Hepatocyte (in vitro differentiated cells): Measurements from ENCODE around the gene NAMPT. TPM values are rescaled to one million over a fixed set of nuclear protein-coding genes. Genes with fewer than 3 reads are reported as not detected.

Source experiments
- DNase-seq: peaks from one replicate; pipeline ENCODE4 v3.0.0-alpha.2; 2016; ENCODE audit warnings: low spot score
- H2AFZ ChIP-seq: fragments of 200-600 bp; sonication (generic); 2 replicates; pipeline ENCODE4 v1.6.0; 2016; ENCODE audit warnings: antibody characterized with exemption, mild to moderate bottlenecking
- H3K27ac ChIP-seq: fragments of 200-600 bp; sonication (generic); 2 replicates; pipeline ENCODE4 v1.5.1; 2016; ENCODE audit warnings: mild to moderate bottlenecking
- H3K27me3 ChIP-seq: fragments of 200-600 bp; sonication (generic); 2 replicates; pipeline ENCODE4 v1.6.1; 2016
- H3K36me3 ChIP-seq: fragments of 200-600 bp; sonication (generic); replicated peaks from 2 replicates; pipeline ENCODE4 v1.5.1; 2016; ENCODE audit warnings: low read depth; ENCODE audit not compliant: insufficient read depth
- H3K4me1 ChIP-seq: fragments of 200-600 bp; sonication (generic); 2 replicates; pipeline ENCODE4 v1.5.1; 2016; ENCODE audit warnings: mild to moderate bottlenecking, moderate library complexity; ENCODE audit not compliant: insufficient read depth
- H3K4me2 ChIP-seq: fragments of 200-600 bp; sonication (generic); 2 replicates; pipeline ENCODE4 v1.6.0; 2016
- H3K4me3 ChIP-seq: fragments of 200-600 bp; sonication (generic); 2 replicates; pipeline ENCODE4 v1.5.1; 2016; ENCODE audit warnings: mild to moderate bottlenecking
- H3K79me2 ChIP-seq: fragments of 200-600 bp; sonication (generic); 2 replicates; pipeline ENCODE4 v1.6.0; 2017; ENCODE audit warnings: mild to moderate bottlenecking
- H3K9me2 ChIP-seq: fragments of 200-600 bp; sonication (generic); replicated peaks from 2 replicates; pipeline ENCODE4 v1.6.0; 2017; ENCODE audit warnings: mild to moderate bottlenecking; ENCODE audit not compliant: insufficient read depth
- H3K9me3 ChIP-seq: fragments of 200-600 bp; sonication (generic); 2 replicates; pipeline ENCODE4 v1.5.1; 2016; ENCODE audit warnings: low read depth, mild to moderate bottlenecking
- H4K20me1 ChIP-seq: fragments of 200-600 bp; sonication (generic); 2 replicates; pipeline ENCODE4 v1.6.0; 2016; ENCODE audit warnings: mild to moderate bottlenecking; ENCODE audit not compliant: insufficient read depth, poor library complexity, severe bottlenecking
- EZH2 ChIP-seq: fragments of 200-600 bp; sonication (generic); IDR thresholded peaks from 2 replicates; pipeline ENCODE4 v1.6.1; 2016; ENCODE audit warnings: antibody characterized with exemption, mild to moderate bottlenecking, borderline replicate concordance
- EZH2phosphoT487 ChIP-seq: fragments of 200-600 bp; sonication (generic); IDR thresholded peaks from one replicate; pipeline ENCODE4 v1.6.1; 2018; ENCODE audit warnings: antibody characterized with exemption, mild to moderate bottlenecking, low read depth, moderate library complexity; ENCODE audit not compliant: unreplicated experiment, severe bottlenecking
- WGBS: methylation state at CpG from one replicate; pipeline ENCODE4 v1.1.6; 2016; ENCODE audit warnings: low lambda C conversion rate; ENCODE audit errors: missing lambda C conversion rate; 5-methylcytosine and 5-hydroxymethylcytosine counted together
- polyA plus RNA-seq: library from polyadenylated mRNA; unstranded; fragments of >200 nt; fragmentation: Nextera tagmentation; extraction: Ambion mirVana; gene quantifications from 2 replicates; pipeline ENCODE4 v1.2.1, GENCODE V29; 2016
- total RNA-seq: library from RNA; depleted of rRNA; stranded (reverse); fragments of >200 nt; gene quantifications from 2 replicates; pipeline ENCODE4 v1.2.3, GENCODE V29; 2014
- TF ChIP-seq, protein P1 (sequence below): fragments of 200-600 bp; sonication (generic); IDR thresholded peaks from 2 replicates; pipeline ENCODE4 v1.5.1; 2016; ENCODE audit warnings: antibody characterized with exemption, mild to moderate bottlenecking; ENCODE audit not compliant: poor library complexity

The NAMPT gene
- total and polyA plus RNA-seq, 2 experiments from 2014 or later: 71.8 to 299 TPM

DNA sequence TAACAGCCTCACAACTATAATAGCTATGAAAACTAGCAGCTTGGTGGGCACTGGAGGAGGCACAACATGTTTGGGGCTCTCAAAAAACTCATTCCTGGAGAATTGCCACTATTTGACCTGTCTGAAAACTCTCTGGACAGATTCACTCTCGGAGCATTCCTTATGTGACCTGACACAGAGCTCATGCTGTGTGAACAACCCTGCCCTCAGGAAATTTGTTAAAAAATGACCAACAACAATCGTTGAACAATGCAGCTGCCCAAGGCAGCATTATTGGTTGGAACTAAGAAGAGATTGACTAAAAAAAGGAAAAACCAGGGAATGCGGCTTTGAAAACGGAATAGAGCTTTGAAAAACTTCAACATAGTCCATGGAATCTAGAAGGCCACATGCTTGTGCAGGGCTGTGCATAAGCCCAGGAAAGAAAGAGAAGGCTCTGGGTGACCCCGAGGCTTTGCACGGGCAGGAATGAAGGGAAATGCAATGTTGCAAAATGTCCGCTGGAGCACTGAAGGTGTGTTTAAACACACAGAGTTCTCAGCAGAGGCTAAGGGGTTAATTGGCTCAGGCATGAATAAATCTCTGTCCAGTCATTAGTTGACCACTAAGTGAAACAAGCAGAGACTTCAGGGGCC, 52.8 kb downstream of the NAMPT start:
- Histone ChIP-seq H3K27me3 (no peaks in the 10 kb centered on the region), H3K9me2 (no peaks in the 10 kb centered on the region), H3K4me1 (no peaks in the 10 kb centered on the region), H3K36me3 (no peaks in the 10 kb centered on the region), H3K27ac (no peak overlapping the region), H2AFZ (no peak overlapping the region), H3K4me2 (no peak overlapping the region), H3K4me3 (no peak overlapping the region), H4K20me1 (no peaks in the 10 kb centered on the region), H3K79me2 (no peaks in the 10 kb centered on the region), H3K9me3 (no peaks in the 10 kb centered on the region)
- no peak for DNase-seq
- TF ChIP-seq, protein P1, sequence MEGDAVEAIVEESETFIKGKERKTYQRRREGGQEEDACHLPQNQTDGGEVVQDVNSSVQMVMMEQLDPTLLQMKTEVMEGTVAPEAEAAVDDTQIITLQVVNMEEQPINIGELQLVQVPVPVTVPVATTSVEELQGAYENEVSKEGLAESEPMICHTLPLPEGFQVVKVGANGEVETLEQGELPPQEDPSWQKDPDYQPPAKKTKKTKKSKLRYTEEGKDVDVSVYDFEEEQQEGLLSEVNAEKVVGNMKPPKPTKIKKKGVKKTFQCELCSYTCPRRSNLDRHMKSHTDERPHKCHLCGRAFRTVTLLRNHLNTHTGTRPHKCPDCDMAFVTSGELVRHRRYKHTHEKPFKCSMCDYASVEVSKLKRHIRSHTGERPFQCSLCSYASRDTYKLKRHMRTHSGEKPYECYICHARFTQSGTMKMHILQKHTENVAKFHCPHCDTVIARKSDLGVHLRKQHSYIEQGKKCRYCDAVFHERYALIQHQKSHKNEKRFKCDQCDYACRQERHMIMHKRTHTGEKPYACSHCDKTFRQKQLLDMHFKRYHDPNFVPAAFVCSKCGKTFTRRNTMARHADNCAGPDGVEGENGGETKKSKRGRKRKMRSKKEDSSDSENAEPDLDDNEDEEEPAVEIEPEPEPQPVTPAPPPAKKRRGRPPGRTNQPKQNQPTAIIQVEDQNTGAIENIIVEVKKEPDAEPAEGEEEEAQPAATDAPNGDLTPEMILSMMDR: no peak
- TF ChIP-seq EZH2 (no peak), EZH2phosphoT487 (no peak)
- WGBS: 87% methylated on average over 7 of the region's 7 CpGs

DNA sequence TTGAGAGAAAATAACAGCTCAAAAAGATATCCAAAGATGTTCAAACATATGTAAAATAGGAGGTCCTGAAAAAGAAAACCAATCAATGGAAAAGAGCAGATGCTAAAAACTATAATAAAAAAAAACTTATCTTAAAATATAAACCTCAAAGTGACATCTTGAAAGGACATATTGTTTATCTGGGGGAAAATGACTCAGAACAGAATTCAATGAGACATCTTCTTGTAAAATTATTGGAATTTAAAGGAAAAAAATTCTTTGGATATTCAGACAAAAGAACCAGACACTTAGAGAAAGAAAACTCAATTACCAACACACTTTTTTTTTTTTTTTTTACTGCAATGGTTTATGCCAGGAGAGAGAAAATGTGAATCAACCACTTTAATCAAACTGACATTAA, 58.9 kb downstream of the NAMPT start:
- Histone ChIP-seq H3K9me3 (no peaks in the 10 kb centered on the region), H3K27ac (no peak overlapping the region), H3K4me2 (no peak overlapping the region), H3K4me1 (no peaks in the 10 kb centered on the region), H3K4me3 (no peak overlapping the region), H3K79me2 (no peaks in the 10 kb centered on the region), H3K36me3 (no peaks in the 10 kb centered on the region), H4K20me1 (no peaks in the 10 kb centered on the region), H2AFZ (no peak overlapping the region), H3K9me2 (no peaks in the 10 kb centered on the region), H3K27me3 (no peaks in the 10 kb centered on the region)
- DNase-seq: no peak
- TF ChIP-seq, protein P1: no peak
- TF ChIP-seq EZH2 (no peak), EZH2phosphoT487 (no peak)

DNA sequence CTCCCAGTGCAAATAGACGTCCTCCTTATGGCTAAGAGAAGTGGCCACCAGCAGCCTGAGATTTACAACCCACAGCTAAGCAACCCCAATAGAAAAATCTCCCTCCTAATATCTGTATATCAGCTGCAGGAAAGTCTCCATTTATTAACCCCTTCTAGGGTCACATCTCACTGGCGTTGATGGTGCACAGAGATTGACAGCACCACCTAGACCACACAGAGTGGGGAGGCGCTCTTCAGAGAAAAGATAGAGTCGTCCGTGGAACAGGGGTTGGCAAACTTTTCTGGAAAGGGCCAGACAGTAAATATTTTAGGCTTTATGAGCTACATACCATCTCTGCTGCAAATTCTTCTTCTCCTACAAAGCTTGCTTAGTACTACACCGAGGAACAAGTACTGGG, 60.0 kb downstream of the NAMPT start:
- Histone ChIP-seq H4K20me1 (no peaks in the 10 kb centered on the region), H3K9me3 (no peaks in the 10 kb centered on the region), H3K36me3 (no peaks in the 10 kb centered on the region), H3K4me3 (no peak overlapping the region), H3K79me2 (no peaks in the 10 kb centered on the region), H3K27ac (no peak overlapping the region), H3K27me3 (no peaks in the 10 kb centered on the region), H3K4me2 (no peak overlapping the region), H2AFZ (no peak overlapping the region), H3K9me2 (no peaks in the 10 kb centered on the region), H3K4me1 (no peaks in the 10 kb centered on the region)
- TF ChIP-seq EZH2 (no peak), EZH2phosphoT487 (no peak)
- TF ChIP-seq, protein P1: no peak
- no peak for DNase-seq
- WGBS: 62% methylated on average over 6 of the region's 6 CpGs
